Left cardiac atrium (tissue), 4 donors: ENCODE measurements around the gene PBX1. TPM values are rescaled to one million over a fixed set of nuclear protein-coding genes. Genes with fewer than 3 reads are reported as not detected.
"Not testable (repeated sequence)": the region's sequence is repeated elsewhere in the genome, so short reads cannot be mapped to it uniquely, and the experiment has no call there.

ENCODE experiments used
- ATAC-seq, 2 donors: fragments of 200-7000 bp; cut with Tn5 transposase; one replicate each; pipeline ENCODE4 v1.9.1; 2020; ENCODE audit warnings: mild to moderate bottlenecking in 2 of 2, moderate library complexity in 2 of 2
- DNase-seq: peaks from one replicate; pipeline ENCODE4 v3.0.0-alpha.2; 2020
- intact Hi-C, 2 donors: fragments of 100-400 bp; cut with DNase I; formaldehyde crosslinking; loops; one replicate each; pipeline versions ENCODE4 v1.14.1 to v1.15.1; 2022 to 2023
- total RNA-seq, 2 donors: library from RNA; stranded (reverse); fragmentation: NEBNext Ultra II Directional; extraction: Animal tissue kit (Norgen Biotek cat#: 25700); gene quantifications; one replicate each; pipeline ENCODE4 v1.2.1, GENCODE V29; 2021
- donor health status: DM: no; HTN: yes; CAD: no.
- donor health status: DM: no; HTN: yes; CAD: no; lungs with severe emphysema.
- donor health status: DM: yes; HTN: yes; CAD: no.
- donor health status: Dilated cardiomyopathy.

The PBX1 gene
- total RNA-seq, 2 donors from 2014 or later = 64.7 to 75.0 TPM

DNA sequence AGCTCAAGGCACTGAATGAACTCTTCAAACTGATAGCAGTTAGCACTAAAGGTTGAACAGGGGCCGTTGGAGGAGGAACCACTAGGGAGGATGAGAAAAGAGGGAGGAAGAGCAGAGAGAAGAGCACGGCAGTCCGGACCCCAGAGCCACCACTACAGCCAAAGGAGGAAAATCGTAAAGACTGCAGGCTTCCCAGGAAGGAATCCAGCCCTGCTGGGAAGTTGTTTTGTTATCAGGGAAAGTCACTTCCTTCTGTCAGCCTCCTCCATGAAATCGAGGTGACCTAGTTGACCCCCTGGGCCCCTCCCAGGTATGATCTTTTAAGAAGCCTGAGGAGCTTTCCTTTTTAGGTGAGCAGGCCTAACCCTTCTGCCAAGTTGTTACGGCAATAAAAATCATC, 88.2 kb downstream of the PBX1 start:
- ATAC-seq = no peak
- intact Hi-C loops = no loop called here
- DNase-seq = no peak

DNA sequence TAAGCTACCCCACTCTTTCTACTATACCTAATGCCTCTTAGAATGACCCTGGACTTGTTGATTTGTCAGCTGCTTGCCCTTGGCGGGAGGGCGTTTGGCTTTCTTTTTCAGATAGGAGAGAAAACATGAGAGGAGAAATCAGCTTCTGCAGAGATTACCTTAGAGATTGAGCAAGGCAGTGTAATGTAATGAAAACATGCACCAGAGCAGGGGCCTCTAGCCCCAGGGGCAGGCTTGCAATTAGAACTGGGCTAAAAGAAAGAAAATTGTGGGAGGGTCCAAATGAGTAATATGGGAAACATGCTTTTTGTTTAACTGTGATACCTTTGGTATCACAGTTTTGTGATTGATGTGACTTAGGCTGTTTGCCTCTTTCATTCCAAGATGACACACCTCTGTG, 89.7 kb downstream of the PBX1 start:
- DNase-seq (no peak), ATAC-seq (peak in 1 of 2 donors; percentile 3)
- intact Hi-C loops = no loop called here

GRCh38 chr1:164649146-164649545, 90.2 kb downstream of the PBX1 start:
- DNase-seq (no peak), ATAC-seq (no peak)

GRCh38 chr1:164650531-164650930, 91.5 kb downstream of the PBX1 start:
- ATAC-seq = no peak
- no peak for DNase-seq
- intact Hi-C loops = no loop called here

More at GRCh38 chr1:164649146-164649545, 90.2 kb downstream of the PBX1 start:
- intact Hi-C loops = no loop called here

DNA sequence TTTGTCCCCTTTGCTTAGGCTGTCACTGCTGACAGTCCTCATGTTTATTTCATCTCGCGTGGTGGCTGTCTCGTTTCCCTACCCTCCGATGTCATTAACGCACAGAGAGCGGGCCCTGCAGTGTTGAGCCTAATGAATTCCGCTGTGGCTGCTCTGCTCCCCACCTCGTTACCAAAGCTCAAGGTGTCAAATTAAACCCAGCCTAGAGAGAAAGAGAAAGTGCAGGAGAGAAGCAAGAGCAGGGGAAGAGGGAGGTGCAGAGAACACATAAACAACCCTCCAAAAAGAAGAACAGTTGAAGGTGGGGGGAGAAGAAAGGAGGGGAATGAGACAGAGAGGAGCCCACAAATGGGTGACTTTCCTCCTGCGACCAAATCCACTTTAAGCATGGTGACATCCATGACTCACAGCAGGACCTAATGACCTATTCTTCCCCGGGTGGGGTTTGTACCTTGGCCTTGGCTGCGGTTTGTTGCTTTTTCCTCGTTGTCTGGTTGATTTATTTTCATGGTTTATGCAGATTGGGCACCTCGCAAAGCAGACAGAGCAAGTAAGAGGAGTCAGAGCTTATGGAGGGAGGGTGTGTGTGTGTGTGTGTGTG, 92.5 kb downstream of the PBX1 start:
- intact Hi-C loops = no loop called here
- ATAC-seq (peak; percentile 17 to 28), DNase-seq (no peak)

DNA sequence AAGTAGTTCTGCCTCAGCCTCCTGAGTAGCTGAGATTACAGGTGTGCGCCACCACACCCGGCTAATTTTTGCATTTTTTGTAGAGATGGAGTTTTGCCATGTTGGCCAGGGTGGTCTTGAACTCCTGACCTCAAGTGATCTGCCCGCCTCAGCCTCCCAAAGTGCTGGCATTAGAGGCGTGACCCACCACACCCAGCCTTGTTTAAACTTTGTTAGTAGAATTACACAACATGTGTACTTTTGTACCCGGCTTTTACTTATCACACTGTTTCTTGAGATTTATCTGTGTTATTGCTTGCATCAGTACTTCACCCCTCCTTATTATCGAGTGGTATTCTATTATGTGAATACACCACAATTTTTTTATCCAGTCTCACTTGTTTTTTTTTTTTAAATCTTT, 94.0 kb downstream of the PBX1 start:
- intact Hi-C loops, ATAC-seq, DNase-seq: not testable (repeated sequence)

GRCh38 chr1:164653705-164654104, 94.7 kb downstream of the PBX1 start:
- ATAC-seq = no peak
- intact Hi-C loops = no loop called here
- DNase-seq = no peak

- DNase-seq (no peak), ATAC-seq (no peak)
- intact Hi-C loops = no loop called here
These were observed 95.2 kb downstream of the PBX1 start for GRCh38 chr1:164654200-164654599.

GRCh38 chr1:164658864-164659263, 99.9 kb downstream of the PBX1 start:
- intact Hi-C loops = no loop called here
- DNase-seq = no peak
- no peak for ATAC-seq

DNA sequence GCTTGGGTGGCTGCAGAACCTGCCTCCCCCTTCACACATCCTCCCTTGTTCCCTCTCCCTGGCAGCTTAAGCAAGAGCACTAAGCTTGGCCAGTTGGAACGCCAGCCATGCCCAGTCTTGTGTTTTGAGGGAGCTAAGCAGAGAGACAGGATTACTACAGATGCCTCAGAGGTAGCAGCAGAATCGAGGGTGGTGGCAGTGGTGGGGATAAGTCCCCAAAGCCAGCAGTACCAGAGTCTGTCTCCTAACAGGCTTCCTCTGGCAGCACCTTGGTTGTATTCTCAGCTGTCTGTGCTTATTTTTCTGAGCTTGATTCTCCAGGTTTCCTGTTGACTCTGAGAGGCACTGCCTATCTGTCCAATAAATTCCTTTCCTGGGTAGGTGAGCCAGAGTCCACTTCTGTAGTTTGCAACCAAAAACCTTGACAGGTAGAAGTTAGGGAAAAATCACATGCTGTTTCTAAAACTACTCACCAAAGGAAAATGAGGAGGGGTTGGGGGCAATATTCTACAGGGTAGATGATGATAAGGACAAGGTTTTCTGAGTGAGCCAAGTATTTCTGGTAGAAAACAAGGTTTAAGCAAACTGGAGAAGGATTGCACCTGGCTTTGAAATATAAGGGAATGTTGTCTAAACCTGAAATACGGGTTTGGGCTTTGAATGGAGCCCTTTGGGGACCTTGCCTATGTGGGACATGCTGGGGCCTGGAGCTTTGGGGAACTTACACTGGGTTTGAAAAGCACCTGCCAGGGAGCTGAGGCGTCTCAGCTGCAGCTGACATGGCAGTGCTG, 100.8 kb downstream of the PBX1 start:
- peak in 1 of 2 donors; percentile 20 for ATAC-seq
- no peak for DNase-seq
- intact Hi-C loops = no loop called here

GRCh38 chr1:164660412-164660772, 101.4 kb downstream of the PBX1 start:
- intact Hi-C loops = no loop called here
- ATAC-seq (peak; percentile 41 to 47), DNase-seq (no peak)

- DNase-seq (no peak), ATAC-seq (no peak)
- intact Hi-C loops = no loop called here
These were observed 101.8 kb downstream of the PBX1 start for GRCh38 chr1:164660775-164661174.

DNA sequence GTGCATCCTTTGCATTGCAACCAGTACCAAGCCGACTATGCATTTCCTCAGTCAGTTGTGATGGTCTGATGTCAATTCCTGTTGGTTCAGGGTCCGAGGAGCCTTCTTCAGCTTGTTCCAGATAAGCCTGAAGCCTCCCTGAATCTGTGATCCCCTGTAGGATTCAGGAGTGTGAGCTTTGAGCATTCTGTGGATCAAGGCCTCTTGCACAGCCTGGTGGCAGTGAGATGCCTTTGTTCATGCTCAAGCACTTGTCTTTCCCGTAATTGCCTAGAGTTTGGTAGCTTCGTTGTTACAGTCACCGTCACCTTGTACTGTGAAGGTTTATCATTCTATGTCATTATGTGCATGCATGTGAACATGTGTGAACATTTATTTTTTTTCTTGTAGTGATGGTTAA, 103.5 kb downstream of the PBX1 start:
- intact Hi-C loops = no loop called here
- ATAC-seq = no peak
- DNase-seq = no peak

GRCh38 chr1:164662955-164663354, 104.0 kb downstream of the PBX1 start:
- no peak for DNase-seq
- ATAC-seq = no peak
- intact Hi-C loops = no loop called here

DNA sequence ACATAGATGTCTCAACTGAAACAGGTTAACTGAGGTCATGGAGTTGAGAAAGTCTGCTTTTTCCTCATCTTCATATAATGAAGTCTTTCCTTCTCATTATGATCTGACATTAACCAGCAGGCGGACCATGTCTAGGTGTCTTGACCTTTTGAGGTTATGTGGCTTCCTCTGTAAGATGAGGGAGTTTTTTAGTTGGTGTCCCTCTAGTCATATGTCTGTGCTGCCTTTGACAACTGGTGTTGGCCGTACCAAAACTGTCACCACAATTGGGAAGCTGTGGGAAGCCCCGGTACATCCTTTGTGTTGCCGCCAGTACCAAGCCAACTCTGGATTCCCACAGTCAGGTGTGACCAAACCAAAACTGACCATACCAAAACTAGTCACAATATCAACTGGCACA, 105.1 kb downstream of the PBX1 start:
- no peak for DNase-seq
- intact Hi-C loops = no loop called here
- ATAC-seq = no peak

DNA sequence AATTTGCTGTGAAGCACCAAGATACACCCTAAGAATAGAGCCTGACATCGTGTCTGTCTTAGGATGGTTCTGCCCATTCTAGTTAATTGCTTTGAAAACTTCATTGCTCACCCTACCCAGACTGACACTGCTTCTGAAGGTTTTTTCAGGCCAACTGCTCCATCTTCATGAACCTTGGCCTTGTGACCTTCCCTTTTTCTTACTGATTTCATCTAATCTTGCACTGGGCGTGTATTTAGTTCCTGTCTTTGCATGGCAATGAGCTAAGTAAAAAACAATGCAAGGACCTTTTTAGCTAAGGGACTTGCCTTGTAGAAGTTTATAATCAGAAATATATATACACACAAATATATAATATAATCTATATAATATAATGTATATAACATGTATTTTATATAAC, 108.0 kb downstream of the PBX1 start:
- intact Hi-C loops = no loop called here
- ATAC-seq (no peak), DNase-seq (no peak)

- intact Hi-C loops = no loop called here
- no peak for ATAC-seq
- no peak for DNase-seq
These were observed 108.6 kb downstream of the PBX1 start for GRCh38 chr1:164667600-164667999.

- no peak for ATAC-seq
- intact Hi-C loops = no loop called here
- DNase-seq = no peak
These were observed 109.8 kb downstream of the PBX1 start for GRCh38 chr1:164668491-164669400.

DNA sequence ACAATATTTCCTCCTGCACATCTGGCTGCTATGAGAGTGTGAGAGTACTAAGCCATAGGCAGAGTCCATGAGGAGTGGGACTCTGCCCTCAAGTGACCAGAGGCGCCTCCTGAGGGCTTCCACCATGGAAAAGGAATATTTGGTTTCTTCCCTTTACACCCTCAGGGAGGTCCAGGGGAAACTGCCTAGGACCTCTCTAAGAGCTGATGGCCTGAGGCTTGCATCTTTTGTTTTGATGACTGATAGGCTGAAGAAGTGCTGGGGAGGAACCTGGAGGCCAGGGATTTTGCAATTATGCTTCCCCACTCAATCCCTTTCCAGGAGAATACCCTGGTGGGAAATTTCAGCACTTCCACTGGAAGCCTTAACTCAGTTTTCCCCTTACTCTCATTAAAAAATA, 111.0 kb downstream of the PBX1 start:
- ATAC-seq = no peak
- intact Hi-C loops = no loop called here
- DNase-seq = no peak

DNA sequence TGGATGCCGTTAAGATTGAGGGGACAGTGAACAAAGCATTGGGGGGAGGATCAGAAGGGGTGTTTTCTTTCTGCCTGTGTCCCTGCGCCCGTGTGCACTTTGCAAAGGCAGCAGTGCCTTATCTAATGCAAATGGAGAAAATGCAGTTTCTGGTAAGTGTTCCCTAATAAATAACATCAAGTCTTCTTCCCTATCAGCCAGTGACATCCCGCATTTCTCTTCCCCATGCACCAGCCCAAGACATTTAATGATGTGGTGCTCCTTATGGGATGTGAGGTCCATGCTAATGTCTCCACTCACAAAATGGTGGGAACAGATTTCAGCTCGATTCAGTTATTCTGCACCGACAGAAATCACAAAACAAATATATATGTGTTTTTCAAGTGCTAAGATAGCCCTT, 111.8 kb downstream of the PBX1 start:
- no peak for ATAC-seq
- intact Hi-C loops = no loop called here

More for the DNA sequence above, 111.8 kb downstream of the PBX1 start:
- no peak for DNase-seq
